ENCODE data around the gene LRRC75A.
A peak's percentile ranks its signal among the peaks of the same experiment; 100 is the strongest.

Gene LRRC75A

GRCh38 chr17:16492613-16493530 is 879 bp upstream of the LRRC75A start:
- no peak for DNase-seq

DNA sequence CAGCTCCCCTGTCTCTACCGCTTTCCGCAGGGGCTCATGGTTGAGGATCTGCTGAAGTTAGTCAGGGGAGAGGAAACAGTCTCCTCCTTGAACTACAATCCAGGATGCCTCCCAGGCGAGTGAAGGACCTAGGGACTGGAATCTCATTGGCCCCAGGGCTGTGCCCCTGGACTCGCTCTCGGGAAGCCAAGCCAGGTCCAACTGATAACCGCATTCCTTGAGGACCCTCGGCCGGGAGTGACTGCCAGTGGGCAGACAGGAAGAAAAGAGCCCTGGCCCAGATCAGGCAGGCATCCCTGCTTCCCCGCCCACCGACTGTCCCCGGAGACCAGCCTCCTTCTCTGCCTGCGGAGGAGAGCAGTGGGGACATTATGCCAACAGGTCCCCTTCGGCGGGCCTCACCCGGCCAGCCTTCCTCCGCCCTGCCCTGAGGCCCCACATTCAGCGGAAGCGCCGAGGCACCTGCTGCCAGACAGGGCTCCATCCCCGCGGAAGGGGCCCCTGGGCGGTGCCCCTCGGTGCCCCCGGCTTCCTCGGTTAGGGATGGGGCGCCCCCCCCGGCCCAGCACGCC is 776 bp downstream of the LRRC75A start:
- no peak for DNase-seq

DNA sequence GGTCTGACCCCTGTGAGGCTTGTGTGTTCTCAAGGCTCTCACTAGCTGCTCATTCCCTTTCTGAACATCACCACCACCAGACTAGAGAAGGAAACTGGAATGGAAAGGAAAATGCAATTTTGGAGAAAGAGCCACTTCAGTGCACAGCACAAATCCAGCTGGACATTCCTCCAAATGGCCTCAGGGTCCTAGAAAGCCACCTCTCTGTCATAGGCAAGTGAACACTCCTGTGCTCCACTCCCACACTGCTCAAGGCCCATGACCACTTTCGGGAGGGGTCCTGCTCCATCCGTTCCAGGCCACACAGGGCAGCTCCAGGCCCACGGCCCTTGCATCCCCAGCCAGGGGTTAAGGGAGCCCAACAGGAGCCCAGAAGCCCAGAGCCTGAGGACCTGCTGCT is 2.6 kb downstream of the LRRC75A start:
- DNase-seq: no peak

DNA sequence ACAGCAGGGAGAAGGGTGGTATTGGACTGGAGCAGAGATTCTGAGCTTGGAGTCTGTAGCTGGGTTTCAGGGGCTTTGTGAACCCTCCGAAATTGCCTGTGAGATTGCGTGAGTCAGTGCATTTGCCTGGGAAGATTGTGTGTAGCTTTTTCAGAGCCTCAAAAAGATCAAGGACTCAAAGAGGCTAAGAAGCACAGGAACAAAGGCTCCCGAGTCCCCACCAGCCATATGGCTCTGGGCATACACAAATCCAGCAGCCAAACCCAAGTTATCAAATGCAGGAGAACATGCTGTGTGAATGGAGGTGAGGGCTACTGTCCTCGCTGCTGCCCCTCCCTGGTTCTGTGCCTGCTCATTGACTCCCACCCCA is 3.0 kb downstream of the LRRC75A start:
- DNase-seq: no peak

DNA sequence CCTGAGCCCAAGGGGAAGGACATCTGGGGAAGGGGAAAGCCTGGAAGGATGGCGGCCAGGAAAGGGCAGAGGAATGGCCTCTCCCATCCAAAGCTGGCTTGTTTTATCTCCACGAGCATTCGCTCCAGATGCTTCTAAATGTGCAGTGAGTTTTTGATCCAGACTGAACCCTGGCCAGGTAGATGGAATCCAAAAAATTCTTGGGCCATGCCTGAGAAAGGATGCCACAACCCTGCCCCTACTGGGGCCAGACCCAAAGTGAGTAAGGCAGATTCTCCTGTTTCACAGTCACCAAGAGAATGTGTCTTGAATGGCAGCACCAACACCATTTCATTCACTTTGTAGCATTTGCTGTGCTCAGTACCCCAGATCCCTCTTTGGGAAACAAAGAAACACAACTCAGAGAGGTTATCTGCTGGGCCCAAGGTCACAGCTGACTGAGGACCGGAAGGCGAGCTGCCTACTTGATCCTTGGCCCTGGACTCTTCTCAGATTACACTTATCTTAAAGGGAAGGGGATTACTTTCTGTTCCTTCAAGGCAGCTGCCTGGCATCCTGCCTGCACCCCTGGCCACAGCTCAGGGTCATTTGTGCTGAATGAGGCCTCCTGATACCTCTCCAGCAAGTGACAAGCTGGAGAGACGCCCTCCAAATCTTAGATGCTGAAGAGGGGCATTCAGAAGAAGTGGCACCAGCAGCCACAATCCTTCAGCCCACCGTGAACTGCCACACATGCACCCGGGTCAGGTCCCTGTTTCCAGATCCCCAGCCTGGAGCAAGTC is 3.6 kb downstream of the LRRC75A start:
- peak; percentile 24 for DNase-seq

DNA sequence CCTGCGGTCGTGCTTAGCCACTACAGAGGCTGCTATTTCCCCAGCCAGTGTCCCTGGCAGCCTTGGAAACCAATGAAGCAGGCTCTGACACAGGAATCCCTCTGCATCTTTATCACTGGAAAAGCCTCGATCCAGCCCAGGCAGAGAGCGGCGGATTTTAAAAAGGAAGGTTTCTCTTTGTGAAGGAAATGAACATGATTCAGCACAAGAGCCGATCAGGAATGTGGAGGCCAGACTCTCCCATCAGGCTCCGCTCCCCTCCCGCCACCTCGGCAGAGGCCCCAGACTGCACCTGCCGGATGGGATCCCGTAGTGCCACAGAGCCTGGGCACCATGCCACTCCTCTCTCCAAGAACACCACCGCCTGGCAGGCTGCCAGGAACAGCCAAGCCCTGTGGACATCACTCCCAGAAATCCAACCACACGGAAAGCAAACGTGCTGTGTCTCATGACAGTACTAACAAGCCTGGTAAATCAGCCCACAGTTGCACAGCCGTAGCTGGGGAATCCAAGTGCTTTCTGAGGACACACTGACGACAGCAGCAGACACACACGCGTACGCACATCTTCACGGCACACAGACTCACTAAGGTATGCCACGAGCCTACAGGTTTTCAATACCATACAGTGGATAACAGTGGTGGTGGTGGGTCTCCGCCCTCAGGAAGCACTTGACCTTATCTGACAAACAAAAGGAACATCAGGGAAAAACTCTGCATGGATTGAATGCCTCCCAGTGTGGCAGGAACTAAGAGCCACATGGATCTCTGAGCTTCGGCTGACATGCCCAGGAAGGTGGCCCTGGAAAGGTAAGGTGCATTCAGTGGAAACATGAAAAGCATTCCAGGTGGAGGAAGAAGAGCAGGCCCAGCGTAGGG is 5.4 kb downstream of the LRRC75A start:
- DNase-seq: no peak

DNA sequence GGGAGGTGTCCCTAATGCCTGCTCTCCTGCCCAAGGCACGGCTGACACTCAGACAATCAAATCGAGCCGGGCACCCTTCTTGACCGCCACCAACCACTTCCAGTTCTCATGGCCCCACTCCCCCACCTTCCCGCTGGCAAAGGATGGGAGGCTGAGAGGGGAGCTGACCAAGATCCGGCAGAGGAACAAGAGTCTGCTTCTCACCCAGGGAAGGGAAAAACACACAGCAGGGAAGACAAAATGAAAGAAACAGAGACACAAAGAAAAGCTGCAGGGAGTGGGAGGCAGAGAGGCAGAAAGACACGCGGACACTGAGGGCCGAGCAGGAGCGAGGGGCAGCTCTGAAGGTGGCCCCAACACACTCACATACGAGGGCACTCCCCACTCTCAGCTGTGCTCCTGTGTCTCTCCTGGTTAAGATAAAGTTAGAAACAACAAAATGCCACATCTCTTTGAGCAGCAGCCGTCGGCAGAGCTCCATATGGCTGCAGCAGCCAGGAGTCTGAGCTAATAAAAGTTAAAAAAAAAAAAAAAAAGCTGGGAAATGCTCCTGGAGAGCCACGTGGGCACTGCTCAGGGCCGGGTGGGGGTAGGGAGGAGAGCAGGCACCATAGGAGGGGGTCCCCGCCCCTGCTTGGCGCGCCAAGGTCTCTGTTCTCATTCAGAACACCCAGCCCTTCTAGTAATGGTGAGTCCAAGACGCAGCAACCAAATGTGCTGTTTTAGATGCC is 7.4 kb downstream of the LRRC75A start:
- no peak for DNase-seq

DNA sequence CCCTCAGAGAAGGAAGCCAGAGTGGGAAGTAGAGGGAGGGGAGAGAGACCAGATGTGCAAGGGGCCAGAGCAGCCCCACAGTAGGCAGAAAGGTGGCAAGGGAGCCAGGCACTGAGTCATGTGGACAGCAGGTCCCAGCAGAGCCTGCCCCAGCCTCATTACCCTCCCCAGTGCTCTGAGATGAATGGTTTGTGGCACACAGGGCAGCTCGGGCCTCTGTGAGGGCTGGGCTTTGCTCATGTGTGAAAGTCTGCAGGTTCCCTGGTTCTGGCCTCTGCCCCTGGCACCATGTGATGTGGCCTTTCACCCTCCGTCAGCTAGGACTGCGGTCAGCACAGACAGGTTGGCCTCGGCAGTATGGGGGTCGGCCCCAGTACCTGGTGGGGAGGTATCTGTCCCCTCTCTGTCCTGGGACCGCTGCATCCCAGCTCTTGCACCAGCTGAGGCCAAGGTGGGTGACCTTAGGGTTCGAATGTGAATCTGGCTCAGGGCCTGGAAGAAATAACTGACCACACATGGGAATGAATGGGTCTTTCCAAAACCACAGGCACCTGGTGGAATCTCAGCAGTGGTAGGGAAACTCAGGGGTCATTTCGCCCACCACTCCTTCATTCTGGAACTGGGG is 8.9 kb downstream of the LRRC75A start:
- DNase-seq: no peak

- no peak for DNase-seq
These were observed 9.7 kb downstream of the LRRC75A start for GRCh38 chr17:16482253-16482652.

DNA sequence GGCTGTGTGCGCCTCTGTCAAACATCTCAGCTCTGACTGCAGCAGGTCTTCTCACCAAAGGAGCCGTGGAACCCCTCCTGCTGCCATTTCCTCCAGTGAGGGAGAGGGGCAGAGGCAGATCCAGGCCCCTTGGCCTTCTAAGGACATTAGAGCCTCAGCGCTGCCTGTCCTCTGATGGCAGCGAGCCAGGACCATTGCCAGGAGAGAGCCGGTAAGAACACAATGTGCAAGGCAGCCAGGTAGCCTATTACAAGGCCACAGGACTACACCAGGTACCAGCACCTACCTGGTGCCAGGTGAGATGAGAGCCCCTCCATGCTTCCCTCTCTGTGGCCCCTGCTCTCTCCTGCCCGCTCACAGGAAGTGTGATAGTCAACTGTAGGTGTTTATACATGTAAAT is 11.0 kb downstream of the LRRC75A start:
- no peak for DNase-seq

- no peak for DNase-seq
These were observed 12.7 kb downstream of the LRRC75A start for GRCh38 chr17:16479264-16479663.

- DNase-seq: no peak
These were observed 13.3 kb downstream of the LRRC75A start for GRCh38 chr17:16478649-16479048.

DNA sequence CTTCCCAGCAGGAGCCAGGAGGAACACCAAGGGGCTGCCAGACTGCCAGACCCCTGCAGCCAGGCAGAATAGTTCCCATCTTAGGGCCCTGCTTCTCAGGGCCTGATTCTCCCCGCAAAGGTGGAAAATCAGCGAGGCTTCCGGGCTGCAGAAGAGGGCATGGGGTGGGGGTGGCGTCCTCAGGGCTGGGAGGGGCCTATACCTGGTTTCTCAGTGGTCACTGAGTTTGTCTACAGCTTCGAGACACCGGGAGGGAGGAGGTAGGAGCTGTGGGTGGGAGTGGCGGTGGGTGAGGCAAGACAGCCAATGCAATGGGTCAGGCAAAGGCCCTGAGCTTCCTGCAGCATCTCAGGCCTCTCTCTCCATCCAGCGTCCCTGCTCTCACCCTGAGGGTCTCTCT is 14.3 kb downstream of the LRRC75A start:
- DNase-seq: no peak

DNA sequence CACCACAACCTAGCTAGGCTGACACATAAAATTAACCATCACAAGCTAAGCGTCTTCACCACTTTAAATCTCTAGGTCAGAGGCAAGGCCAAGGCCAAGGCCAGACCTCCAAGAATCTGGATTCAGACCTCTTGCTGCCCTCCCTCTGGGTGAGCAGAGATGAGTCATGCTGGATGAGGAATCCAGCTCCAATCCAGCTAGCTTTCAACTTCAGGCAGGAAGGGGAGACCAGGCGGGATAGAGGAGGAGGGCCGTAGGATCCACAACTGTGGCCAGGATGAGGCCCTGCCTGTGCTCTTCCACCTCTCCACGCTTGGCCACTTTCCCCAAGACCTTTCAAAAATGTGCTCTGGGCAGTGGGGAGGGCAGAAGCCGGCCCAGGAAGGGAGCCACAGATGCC is 14.7 kb downstream of the LRRC75A start:
- no peak for DNase-seq

GRCh38 chr17:16475179-16475704 is 16.8 kb downstream of the LRRC75A start:
- DNase-seq: no peak

DNA sequence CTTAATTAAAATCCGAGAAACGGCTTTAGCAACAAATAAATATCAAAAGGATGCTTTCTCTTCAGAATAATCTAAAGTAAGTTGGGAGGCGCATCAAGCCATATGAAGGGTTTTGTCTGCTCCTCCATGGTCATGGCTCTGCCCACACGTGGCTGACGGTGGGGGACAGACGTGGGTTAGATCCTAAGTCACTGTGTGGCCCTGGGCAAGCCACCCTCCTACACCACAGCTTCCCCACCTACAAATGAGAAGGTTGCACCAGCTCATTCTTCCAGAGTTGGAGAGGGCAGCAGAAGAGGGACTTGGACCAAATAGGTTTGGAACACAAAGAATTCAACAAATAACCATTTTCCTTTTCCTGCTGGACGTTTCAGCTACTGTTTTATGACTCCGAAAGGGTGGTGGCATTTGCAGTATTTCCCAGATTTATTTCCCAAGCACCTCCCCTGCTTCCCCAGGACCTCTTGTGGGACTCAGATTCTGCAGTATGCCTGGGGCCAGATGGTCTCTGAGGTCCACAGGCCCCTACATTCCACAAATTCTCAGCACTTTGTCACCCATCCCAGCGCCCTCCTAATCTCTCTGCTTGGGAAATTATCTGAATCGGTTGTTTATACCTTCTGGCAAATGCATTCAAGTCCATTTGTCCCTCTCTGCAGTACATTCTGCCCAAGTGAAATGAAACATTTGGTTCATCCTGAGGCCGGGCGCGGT is 17.8 kb downstream of the LRRC75A start:
- DNase-seq: no peak

DNA sequence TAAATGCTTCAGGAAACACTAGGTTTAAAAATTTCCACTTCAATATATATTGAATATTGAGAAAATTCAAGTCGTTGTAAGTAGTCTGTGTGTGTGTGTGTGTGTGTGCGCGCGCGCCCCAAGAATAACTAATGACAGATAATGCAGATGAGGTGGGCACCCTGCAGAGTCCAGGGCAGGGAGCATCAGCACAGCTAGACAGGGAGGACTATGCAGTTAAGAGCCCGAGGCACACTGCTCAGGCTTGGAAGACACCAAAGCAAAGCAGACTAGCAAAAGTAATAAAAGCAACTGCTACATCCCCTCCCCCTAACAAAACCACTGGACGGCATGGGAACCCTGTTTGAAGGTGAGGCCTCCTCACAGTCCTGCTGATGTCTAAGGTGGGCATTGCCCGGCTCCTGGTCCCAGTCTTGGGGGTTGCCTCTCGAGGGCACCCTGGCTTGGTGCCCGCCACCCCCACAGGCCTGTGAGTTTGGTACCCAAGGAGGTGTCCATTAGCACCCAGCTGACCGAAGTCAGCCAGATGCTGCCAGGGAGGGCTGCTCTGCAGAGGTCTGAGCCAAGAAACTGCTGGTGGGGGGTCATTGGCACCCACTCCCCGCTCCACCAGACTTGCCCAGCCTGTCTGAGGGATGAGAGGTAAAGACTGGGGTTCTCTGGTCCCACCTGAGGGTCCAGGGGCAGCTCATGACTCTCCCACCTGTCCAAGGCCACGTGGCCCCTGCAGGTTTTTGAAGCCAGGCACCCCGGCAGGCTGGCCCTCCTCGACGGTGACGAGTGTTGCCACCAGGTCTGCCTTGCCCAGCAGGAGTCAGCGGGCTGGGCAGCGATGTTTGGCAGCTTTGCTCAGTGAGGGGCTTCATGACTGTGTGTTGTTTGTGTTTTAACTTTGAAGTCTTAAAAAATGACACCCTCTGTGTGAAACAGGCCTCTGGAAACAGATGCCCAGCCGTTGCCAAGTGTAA is 18.7 kb downstream of the LRRC75A start:
- DNase-seq: no peak

- no peak for DNase-seq
These were observed 19.5 kb downstream of the LRRC75A start for GRCh38 chr17:16472539-16472938.

DNA sequence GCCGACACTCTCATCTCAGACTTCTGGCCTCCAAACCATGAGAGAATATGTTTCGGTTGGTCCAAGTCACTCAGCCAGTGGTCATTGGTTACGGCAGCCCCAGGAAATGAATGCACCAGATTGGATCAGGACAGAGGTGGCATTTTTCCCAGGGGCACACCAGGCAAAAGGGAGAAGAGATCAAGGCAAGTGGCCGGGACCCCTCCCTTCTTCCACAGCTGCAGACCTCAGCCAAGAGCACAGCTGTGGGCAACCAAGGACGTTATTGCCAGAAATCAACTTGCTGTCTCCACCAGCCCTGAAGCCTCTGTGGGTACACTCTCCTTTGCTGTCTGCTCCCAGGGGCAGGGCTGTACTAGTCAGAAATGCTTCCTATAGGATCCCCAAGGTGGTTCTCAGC is 20.7 kb downstream of the LRRC75A start:
- DNase-seq: no peak
